ENCODE results near the gene OR2C3. TPM values are rescaled to one million over a fixed set of nuclear protein-coding genes. Genes with fewer than 3 reads are reported as not detected.
"Not testable (repeated sequence)": the region's sequence is repeated elsewhere in the genome, so short reads cannot be mapped to it uniquely, and the experiment has no call there.

The OR2C3 gene
- total and polyA plus RNA-seq, 2 donors: 0.02 to 0.05 TPM

- Histone ChIP-seq H3K36me3 (ENCODE audit: control insufficient read depth in 2 of 2, insufficient read depth in 2 of 2, low read length in 1 of 2) (no peaks in the 10 kb centered on the region), H3K27ac (ENCODE audit: low read depth in 1 of 2, low read length in 1 of 2) (no peak overlapping the region), H3K4me1 (ENCODE audit: control insufficient read depth in 2 of 2, insufficient read depth in 2 of 2, low read length in 2 of 2) (no peaks in the 10 kb centered on the region), H3K9me3 (ENCODE audit: control insufficient read depth in 2 of 2, insufficient read depth in 1 of 2, low read length in 1 of 2) (no peaks in the 10 kb centered on the region), H3K4me3 (ENCODE audit: low read length in 2 of 2) (no peak overlapping the region), H3K27me3 (ENCODE audit: control insufficient read depth in 2 of 2, insufficient read depth in 1 of 2, low read length in 1 of 2) (no peaks in the 10 kb centered on the region)
- no peak for DNase-seq (ENCODE audit: low read depth in 6 of 9, low spot score in 9 of 9)
- WGBS: 90% methylated on average over 1 of the region's 1 CpG
Observed at GRCh38 chr1:247529771-247530355, 6.4 kb downstream of the OR2C3 start.

- WGBS: 96% methylated on average over 2 of the region's 2 CpGs
- Histone ChIP-seq H3K36me3 (ENCODE audit: control insufficient read depth in 2 of 2, insufficient read depth in 2 of 2, low read length in 1 of 2) (no peaks in the 10 kb centered on the region), H3K4me1 (ENCODE audit: control insufficient read depth in 2 of 2, insufficient read depth in 2 of 2, low read length in 2 of 2) (no peaks in the 10 kb centered on the region), H3K9me3 (ENCODE audit: control insufficient read depth in 2 of 2, insufficient read depth in 1 of 2, low read length in 1 of 2) (no peaks in the 10 kb centered on the region), H3K27ac (ENCODE audit: low read depth in 1 of 2, low read length in 1 of 2) (no peak overlapping the region), H3K4me3 (ENCODE audit: low read length in 2 of 2) (no peak overlapping the region), H3K27me3 (ENCODE audit: control insufficient read depth in 2 of 2, insufficient read depth in 1 of 2, low read length in 1 of 2) (no peaks in the 10 kb centered on the region)
- no peak for DNase-seq (ENCODE audit: low read depth in 6 of 9, low spot score in 9 of 9)
Observed at GRCh38 chr1:247528812-247529474, 7.3 kb downstream of the OR2C3 start.

GRCh38 chr1:247521886-247522285, 14.4 kb downstream of the OR2C3 start:
- H3K9me3 ChIP-seq (ENCODE audit: control insufficient read depth in 2 of 2, insufficient read depth in 1 of 2, low read length in 1 of 2): peaks cover 0 to 13% of the 10 kb centered on the region in 2 donors
- not testable (repeated sequence) for H3K27ac ChIP-seq (ENCODE audit: low read depth in 1 of 2, low read length in 1 of 2); H3K36me3 ChIP-seq (ENCODE audit: control insufficient read depth in 2 of 2, insufficient read depth in 2 of 2, low read length in 1 of 2); H3K4me1 ChIP-seq (ENCODE audit: control insufficient read depth in 2 of 2, insufficient read depth in 2 of 2, low read length in 2 of 2); DNase-seq (ENCODE audit: low read depth in 6 of 9, low spot score in 9 of 9); H3K4me3 ChIP-seq (ENCODE audit: low read length in 2 of 2); H3K27me3 ChIP-seq (ENCODE audit: control insufficient read depth in 2 of 2, insufficient read depth in 1 of 2, low read length in 1 of 2)
- WGBS: 95% methylated on average over 25 of the region's 30 CpGs

- peaks cover 0 to 13% of the 10 kb centered on the region in 2 donors for H3K9me3 ChIP-seq (ENCODE audit: control insufficient read depth in 2 of 2, insufficient read depth in 1 of 2, low read length in 1 of 2)
- DNase-seq (ENCODE audit: low read depth in 6 of 9, low spot score in 9 of 9): no peak
- H3K36me3 ChIP-seq (ENCODE audit: control insufficient read depth in 2 of 2, insufficient read depth in 2 of 2, low read length in 1 of 2): no peaks in the 10 kb centered on the region
- WGBS: 92% methylated on average over 19 of the region's 19 CpGs
- H3K27me3 ChIP-seq (ENCODE audit: control insufficient read depth in 2 of 2, insufficient read depth in 1 of 2, low read length in 1 of 2): no peaks in the 10 kb centered on the region
- H3K27ac ChIP-seq (ENCODE audit: low read depth in 1 of 2, low read length in 1 of 2): no peak overlapping the region
- no peaks in the 10 kb centered on the region for H3K4me1 ChIP-seq (ENCODE audit: control insufficient read depth in 2 of 2, insufficient read depth in 2 of 2, low read length in 2 of 2)
- no peak overlapping the region for H3K4me3 ChIP-seq (ENCODE audit: low read length in 2 of 2)
Observed at GRCh38 chr1:247518613-247518891, 17.7 kb downstream of the OR2C3 start.

GRCh38 chr1:247517795-247518612, 18.2 kb downstream of the OR2C3 start:
- no peak for DNase-seq (ENCODE audit: low read depth in 6 of 9, low spot score in 9 of 9)
- peak overlapping the region in 1 of 2 donors; percentile 12 for H3K4me3 ChIP-seq (ENCODE audit: low read length in 2 of 2)
- 68% methylated on average over 72 of the region's 72 CpGs for WGBS
- no peaks in the 10 kb centered on the region for H3K4me1 ChIP-seq (ENCODE audit: control insufficient read depth in 2 of 2, insufficient read depth in 2 of 2, low read length in 2 of 2)
- no peaks in the 10 kb centered on the region for H3K36me3 ChIP-seq (ENCODE audit: control insufficient read depth in 2 of 2, insufficient read depth in 2 of 2, low read length in 1 of 2)
- H3K27ac ChIP-seq (ENCODE audit: low read depth in 1 of 2, low read length in 1 of 2): no peak overlapping the region
- peaks cover 0 to 13% of the 10 kb centered on the region in 2 donors for H3K9me3 ChIP-seq (ENCODE audit: control insufficient read depth in 2 of 2, insufficient read depth in 1 of 2, low read length in 1 of 2)
- no peaks in the 10 kb centered on the region for H3K27me3 ChIP-seq (ENCODE audit: control insufficient read depth in 2 of 2, insufficient read depth in 1 of 2, low read length in 1 of 2)

GRCh38 chr1:247506831-247507230, 29.4 kb downstream of the OR2C3 start:
- no peaks in the 10 kb centered on the region for H3K9me3 ChIP-seq (ENCODE audit: control insufficient read depth in 2 of 2, insufficient read depth in 1 of 2, low read length in 1 of 2)
- no peak overlapping the region for H3K4me3 ChIP-seq (ENCODE audit: low read length in 2 of 2)
- H3K36me3 ChIP-seq (ENCODE audit: control insufficient read depth in 2 of 2, insufficient read depth in 2 of 2, low read length in 1 of 2): no peaks in the 10 kb centered on the region
- 57% methylated on average over 3 of the region's 3 CpGs for WGBS
- no peak for DNase-seq (ENCODE audit: low read depth in 6 of 9, low spot score in 9 of 9)
- no peak overlapping the region for H3K27ac ChIP-seq (ENCODE audit: low read depth in 1 of 2, low read length in 1 of 2)
- H3K4me1 ChIP-seq (ENCODE audit: control insufficient read depth in 2 of 2, insufficient read depth in 2 of 2, low read length in 2 of 2): no peaks in the 10 kb centered on the region
- H3K27me3 ChIP-seq (ENCODE audit: control insufficient read depth in 2 of 2, insufficient read depth in 1 of 2, low read length in 1 of 2): no peaks in the 10 kb centered on the region

GRCh38 chr1:247500865-247501264, 35.4 kb downstream of the OR2C3 start:
- H3K9me3 ChIP-seq (ENCODE audit: control insufficient read depth in 2 of 2, insufficient read depth in 1 of 2, low read length in 1 of 2): no peaks in the 10 kb centered on the region
- H3K36me3 ChIP-seq (ENCODE audit: control insufficient read depth in 2 of 2, insufficient read depth in 2 of 2, low read length in 1 of 2): no peaks in the 10 kb centered on the region
- H3K4me3 ChIP-seq (ENCODE audit: low read length in 2 of 2): no peak overlapping the region
- no peak for DNase-seq (ENCODE audit: low read depth in 6 of 9, low spot score in 9 of 9)
- WGBS: 95% methylated on average over 3 of the region's 3 CpGs
- H3K27ac ChIP-seq (ENCODE audit: low read depth in 1 of 2, low read length in 1 of 2): no peak overlapping the region
- no peaks in the 10 kb centered on the region for H3K4me1 ChIP-seq (ENCODE audit: control insufficient read depth in 2 of 2, insufficient read depth in 2 of 2, low read length in 2 of 2)
- no peaks in the 10 kb centered on the region for H3K27me3 ChIP-seq (ENCODE audit: control insufficient read depth in 2 of 2, insufficient read depth in 1 of 2, low read length in 1 of 2)

- 96% methylated on average over 10 of the region's 10 CpGs for WGBS
- DNase-seq (ENCODE audit: low read depth in 6 of 9, low spot score in 9 of 9): no peak
- H3K4me3 ChIP-seq (ENCODE audit: low read length in 2 of 2): no peak overlapping the region
- H3K9me3 ChIP-seq (ENCODE audit: control insufficient read depth in 2 of 2, insufficient read depth in 1 of 2, low read length in 1 of 2): no peaks in the 10 kb centered on the region
- no peaks in the 10 kb centered on the region for H3K27me3 ChIP-seq (ENCODE audit: control insufficient read depth in 2 of 2, insufficient read depth in 1 of 2, low read length in 1 of 2)
- H3K36me3 ChIP-seq (ENCODE audit: control insufficient read depth in 2 of 2, insufficient read depth in 2 of 2, low read length in 1 of 2): no peaks in the 10 kb centered on the region
- no peak overlapping the region for H3K27ac ChIP-seq (ENCODE audit: low read depth in 1 of 2, low read length in 1 of 2)
- no peaks in the 10 kb centered on the region for H3K4me1 ChIP-seq (ENCODE audit: control insufficient read depth in 2 of 2, insufficient read depth in 2 of 2, low read length in 2 of 2)
Observed at GRCh38 chr1:247496581-247497285, 39.5 kb downstream of the OR2C3 start.

- 50% methylated on average over 2 of the region's 2 CpGs for WGBS
- Histone ChIP-seq H3K36me3 (ENCODE audit: control insufficient read depth in 2 of 2, insufficient read depth in 2 of 2, low read length in 1 of 2) (no peaks in the 10 kb centered on the region), H3K4me1 (ENCODE audit: control insufficient read depth in 2 of 2, insufficient read depth in 2 of 2, low read length in 2 of 2) (no peaks in the 10 kb centered on the region), H3K9me3 (ENCODE audit: control insufficient read depth in 2 of 2, insufficient read depth in 1 of 2, low read length in 1 of 2) (no peaks in the 10 kb centered on the region), H3K27ac (ENCODE audit: low read depth in 1 of 2, low read length in 1 of 2) (no peak overlapping the region), H3K4me3 (ENCODE audit: low read length in 2 of 2) (no peak overlapping the region), H3K27me3 (ENCODE audit: control insufficient read depth in 2 of 2, insufficient read depth in 1 of 2, low read length in 1 of 2) (no peaks in the 10 kb centered on the region)
- no peak for DNase-seq (ENCODE audit: low read depth in 6 of 9, low spot score in 9 of 9)
Observed at GRCh38 chr1:247494767-247495166, 41.5 kb downstream of the OR2C3 start.
